Measurements from ENCODE around the gene ETV2.
"Not testable (repeated sequence)": the region's sequence is repeated elsewhere in the genome, so short reads cannot be mapped to it uniquely, and the experiment has no call there.

Gene ETV2

DNA sequence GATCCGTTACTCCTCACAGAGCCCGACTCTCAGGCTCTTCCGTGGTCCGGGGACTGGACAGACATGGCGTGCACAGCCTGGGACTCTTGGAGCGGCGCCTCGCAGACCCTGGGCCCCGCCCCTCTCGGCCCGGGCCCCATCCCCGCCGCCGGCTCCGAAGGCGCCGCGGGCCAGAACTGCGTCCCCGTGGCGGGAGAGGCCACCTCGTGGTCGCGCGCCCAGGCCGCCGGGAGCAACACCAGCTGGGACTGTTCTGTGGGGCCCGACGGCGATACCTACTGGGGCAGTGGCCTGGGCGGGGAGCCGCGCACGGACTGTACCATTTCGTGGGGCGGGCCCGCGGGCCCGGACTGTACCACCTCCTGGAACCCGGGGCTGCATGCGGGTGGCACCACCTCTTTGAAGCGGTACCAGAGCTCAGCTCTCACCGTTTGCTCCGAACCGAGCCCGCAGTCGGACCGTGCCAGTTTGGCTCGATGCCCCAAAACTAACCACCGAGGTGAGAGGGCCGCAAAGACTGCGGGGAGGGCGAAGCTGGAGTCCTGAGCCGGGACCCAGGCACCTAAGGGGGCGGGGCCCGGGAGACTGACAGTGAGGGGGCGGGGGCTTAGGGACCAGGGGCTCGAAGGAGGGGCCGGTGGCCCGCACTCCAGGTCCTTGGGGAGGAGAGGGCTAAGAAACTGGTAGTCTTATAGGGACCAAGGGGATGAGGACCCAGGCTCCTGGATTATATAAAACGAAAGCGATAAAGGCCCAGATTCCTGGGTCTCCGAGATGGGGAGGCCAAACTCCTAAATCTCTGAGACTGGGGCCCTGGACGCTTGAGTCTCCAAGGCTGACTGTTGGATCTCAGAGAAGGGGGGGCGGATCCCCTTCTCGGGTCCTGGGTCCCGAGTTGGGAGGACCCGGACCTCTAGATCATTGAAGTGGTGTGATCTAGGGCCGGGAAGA, 2.0 kb downstream of the ETV2 start:
- peak overlapping the region; percentile 82 for H3K27ac ChIP-seq
- peak; percentile 27; the same call in 1 of the 2 replicates for TF ChIP-seq ZFX (IDR thresholded peaks at IDR 0.05)
- TF ChIP-seq, protein P1, sequence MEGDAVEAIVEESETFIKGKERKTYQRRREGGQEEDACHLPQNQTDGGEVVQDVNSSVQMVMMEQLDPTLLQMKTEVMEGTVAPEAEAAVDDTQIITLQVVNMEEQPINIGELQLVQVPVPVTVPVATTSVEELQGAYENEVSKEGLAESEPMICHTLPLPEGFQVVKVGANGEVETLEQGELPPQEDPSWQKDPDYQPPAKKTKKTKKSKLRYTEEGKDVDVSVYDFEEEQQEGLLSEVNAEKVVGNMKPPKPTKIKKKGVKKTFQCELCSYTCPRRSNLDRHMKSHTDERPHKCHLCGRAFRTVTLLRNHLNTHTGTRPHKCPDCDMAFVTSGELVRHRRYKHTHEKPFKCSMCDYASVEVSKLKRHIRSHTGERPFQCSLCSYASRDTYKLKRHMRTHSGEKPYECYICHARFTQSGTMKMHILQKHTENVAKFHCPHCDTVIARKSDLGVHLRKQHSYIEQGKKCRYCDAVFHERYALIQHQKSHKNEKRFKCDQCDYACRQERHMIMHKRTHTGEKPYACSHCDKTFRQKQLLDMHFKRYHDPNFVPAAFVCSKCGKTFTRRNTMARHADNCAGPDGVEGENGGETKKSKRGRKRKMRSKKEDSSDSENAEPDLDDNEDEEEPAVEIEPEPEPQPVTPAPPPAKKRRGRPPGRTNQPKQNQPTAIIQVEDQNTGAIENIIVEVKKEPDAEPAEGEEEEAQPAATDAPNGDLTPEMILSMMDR (conservative IDR thresholded peaks at IDR 0.05): no peak

DNA sequence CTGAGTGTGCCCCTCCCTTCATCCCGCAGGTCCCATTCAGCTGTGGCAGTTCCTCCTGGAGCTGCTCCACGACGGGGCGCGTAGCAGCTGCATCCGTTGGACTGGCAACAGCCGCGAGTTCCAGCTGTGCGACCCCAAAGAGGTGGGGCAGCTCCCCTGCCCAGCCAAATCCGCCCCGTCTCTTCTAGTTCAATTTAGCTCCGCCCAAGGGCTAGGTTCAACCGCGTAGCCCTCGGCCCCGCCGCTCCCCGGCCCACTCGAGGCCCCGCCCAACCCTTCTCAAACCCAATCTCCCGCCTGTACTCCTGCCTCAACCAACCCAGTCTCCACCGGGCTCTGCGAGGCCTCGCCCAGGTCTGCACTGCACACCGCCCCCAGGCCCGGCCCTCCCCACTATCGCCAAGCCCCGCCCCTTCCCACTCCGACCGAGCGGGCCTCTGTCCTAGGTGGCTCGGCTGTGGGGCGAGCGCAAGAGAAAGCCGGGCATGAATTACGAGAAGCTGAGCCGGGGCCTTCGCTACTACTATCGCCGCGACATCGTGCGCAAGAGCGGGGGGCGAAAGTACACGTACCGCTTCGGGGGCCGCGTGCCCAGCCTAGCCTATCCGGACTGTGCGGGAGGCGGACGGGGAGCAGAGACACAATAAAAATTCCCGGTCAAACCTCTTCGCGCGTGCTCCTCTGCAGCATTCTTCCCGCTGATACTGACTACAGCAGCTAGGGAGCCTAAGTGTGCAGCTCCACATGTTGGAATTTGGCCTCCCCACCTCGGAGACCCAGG, 2.9 kb downstream of the ETV2 start:
- H3K27ac ChIP-seq: peak overlapping the region; percentile 82

DNA sequence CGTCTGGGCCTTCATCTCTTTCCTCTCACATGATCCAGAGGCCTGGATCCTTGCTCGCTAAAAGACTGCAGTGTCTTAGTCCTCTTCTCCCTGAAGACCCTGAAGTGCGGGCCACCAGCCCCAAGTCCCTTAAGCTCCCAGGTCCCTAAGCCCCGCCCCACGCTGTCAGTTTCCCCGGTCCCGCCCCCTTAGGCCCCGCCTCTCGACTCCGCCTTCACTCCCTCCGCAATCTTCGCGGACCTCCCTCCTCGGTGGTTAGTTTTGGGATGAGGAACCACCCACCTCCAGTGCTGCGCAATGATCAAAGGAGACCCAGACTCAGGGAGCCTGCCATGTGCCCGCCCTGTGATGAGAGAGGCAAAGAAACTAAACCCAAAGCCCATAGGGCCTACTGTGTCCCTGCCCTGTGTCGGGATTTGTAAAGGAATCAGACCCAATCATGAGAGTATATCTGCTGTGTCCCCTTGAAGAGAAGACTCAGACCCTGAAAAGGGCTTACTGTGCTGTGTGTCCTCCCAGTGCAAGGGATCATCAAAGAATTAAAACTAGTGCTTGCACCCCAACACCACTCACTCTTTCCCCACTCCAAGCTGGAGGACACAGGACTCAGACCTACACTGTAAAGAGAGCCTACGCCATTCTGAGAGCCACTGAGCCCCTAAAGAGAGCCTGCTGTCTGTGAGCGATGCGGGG, 3.6 kb downstream of the ETV2 start:
- H3K27ac ChIP-seq: peak overlapping the region; percentile 82
- TF ChIP-seq, protein P1 (conservative IDR thresholded peaks at IDR 0.05): no peak
- no peak for TF ChIP-seq ZFX (IDR thresholded peaks at IDR 0.05)

More for the DNA sequence above, 2.9 kb downstream of the ETV2 start:
- 0 out of 2 replicates have a peak, but pooled peaks have one; percentile 17 for TF ChIP-seq ZFX (IDR thresholded peaks at IDR 0.05)
- TF ChIP-seq, protein P1 (conservative IDR thresholded peaks at IDR 0.05): no peak

DNA sequence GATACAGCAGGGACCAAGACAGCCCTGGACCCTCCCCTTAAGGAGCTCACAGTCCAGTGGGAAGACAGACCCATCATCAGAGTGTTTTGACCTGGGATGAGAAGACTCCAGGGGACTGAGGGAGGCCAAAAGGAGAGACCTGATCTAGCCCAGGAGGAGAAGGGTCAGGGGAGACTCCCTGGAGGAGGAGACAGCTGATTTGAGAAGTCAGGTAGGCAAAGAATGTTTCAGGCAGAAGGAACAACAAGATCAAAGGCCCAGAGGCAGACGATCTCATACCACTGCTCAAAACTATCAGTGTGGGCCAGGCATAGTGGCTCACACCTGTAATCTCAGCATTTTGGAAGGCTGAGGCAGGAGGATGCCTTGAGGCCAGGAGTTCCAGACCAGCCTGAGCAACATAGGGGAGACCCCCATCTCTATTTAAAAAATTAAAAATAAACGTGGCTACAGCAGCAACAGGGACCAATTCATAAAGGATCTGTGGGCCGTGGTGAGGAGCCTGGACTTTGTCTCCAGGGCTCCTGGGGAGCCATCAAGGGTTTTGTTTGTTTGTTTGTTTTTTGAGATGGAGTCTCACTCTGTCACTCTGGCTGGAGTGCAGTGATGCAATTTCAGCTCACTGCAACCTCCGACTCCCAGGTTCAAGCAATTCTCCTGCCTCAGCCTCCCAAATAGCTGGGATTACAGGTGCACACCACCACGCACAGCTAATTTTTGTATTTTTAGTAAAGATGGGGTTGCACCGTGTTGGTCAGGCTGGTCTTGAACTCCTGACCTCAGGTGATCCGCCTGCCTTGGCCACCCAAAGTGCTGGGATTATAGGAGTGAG, 4.4 kb downstream of the ETV2 start:
- peak overlapping the region; percentile 82; the same call in 1 of the 2 replicates for H3K27ac ChIP-seq
- TF ChIP-seq ZFX (IDR thresholded peaks at IDR 0.05): no peak

DNA sequence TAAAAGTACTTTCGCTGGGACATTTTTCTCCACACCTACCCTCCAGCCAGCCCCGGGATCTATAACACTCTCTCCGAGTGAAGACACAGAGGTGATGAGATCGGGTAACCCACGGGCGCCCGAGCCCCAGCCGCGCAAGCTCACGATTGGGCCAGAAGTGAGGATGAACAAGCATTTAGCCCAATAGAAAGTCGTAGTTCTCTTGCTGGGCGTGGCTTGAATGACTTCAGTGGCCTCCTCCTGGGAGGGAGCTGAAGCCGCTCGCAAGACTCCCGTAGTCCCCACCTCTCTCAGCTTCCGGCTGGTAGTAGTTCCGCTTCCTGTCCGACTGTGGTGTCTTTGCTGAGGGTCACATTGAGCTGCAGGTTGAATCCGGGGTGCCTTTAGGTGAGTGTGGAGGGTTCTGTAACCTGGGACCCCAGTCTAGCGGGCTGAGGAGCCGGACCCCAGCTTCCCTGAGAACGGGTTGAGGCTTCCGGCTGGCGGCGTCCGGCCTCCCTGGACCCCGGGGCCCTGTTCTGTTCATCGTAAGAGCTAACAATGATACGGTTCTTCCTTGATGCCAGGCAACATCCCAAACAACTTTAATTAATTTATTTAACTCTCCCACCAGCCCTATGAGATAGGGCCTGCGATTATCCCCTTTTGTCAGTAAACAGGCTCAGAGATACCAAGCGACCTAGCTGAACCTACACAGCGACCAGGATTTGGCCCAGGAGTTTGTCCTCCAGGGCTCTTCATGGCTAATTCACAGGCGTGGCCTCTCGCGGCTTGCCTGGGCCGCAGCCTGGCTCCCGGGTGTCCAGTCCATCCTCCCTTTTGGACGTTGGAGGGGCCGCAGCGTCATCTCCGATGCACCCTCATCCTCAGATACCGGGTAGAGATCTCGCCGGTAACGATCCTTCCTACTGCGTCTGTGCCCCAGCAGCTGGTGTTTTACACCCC, 6.7 kb downstream of the ETV2 start, which contains the start of gene COX6B1:
Gene COX6B1, plus strand, starts transcription at position 307 of the 945 bp plus-strand sequence. CDS start 2,921 bp downstream, outside the sequence.
- TF ChIP-seq, protein P1 (conservative IDR thresholded peaks at IDR 0.05): no peak
- TF ChIP-seq ZFX (IDR thresholded peaks at IDR 0.05): peak; percentile 64; the same call in 1 of the 2 replicates
- peak within 1 kb of the TSS; percentile 88 for H3K27ac ChIP-seq

DNA sequence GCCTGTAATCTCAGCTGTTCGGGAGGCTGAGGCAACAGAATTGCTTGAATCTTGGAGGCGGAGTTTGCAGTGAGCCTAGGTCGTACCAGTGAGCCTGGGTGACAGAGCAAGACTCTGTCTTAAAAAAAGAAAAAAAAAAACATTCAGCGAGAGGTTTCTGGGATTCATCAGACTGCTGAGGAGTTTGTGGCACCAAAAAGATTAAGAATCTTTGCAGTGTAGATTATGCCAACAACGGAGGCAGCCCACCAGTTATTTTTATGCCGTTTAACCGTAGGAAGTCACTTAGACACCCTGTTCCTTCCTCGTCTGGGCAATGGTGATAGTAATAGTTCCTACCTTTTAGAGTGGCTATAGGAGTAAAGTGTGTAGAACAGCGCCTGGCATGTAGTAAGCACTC, 9.0 kb downstream of the ETV2 start:
- H3K27ac ChIP-seq: no peak overlapping the region

DNA sequence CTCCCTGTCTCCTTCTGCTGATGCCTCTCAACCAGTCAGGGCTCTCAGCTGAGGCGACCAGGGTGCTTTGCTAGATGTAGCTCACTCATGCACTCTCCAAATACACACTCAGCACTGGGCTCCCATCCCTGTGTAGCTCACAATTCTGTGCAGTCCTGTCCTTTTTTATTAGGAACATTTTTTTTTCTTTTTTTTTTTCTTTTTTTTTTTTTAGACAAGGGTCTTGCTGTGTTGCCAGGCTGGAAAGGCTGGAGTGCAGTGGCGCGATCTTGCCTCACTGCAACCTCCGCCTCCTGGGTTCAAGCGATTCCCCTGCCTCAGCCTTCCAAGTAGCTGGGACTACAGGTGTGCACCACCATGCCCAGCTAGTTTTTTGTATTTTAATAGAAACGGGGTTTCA, 13.3 kb downstream of the ETV2 start:
- H3K27ac ChIP-seq: not testable (repeated sequence)

More for the DNA sequence above, 9.0 kb downstream of the ETV2 start:
- TF ChIP-seq, protein P1 (conservative IDR thresholded peaks at IDR 0.05): no peak
- TF ChIP-seq ZFX (IDR thresholded peaks at IDR 0.05): no peak
